AG04450 (cell line): ENCODE data around the gene EBF3. TPM values are rescaled to one million over a fixed set of nuclear protein-coding genes. Genes with fewer than 3 reads are reported as not detected.

Experiments
- CTCF ChIA-PET: fragments of 300-600, 350-600 bp; formaldehyde crosslinking; extraction: SDS; loops from one replicate; lab custom pipeline; 2022; ENCODE audit warnings: antibody characterized with exemption, inconsistent platforms; lab: Charles Lee
- POLR2A ChIA-PET: fragments of 350-600 bp; formaldehyde crosslinking; extraction: SDS; loops from one replicate; lab custom pipeline; 2021; ENCODE audit warnings: antibody characterized with exemption, inconsistent platforms; lab: Yijun Ruan, JAX
- DNase-seq: peaks from one replicate; pipeline ENCODE4 v3.0.0-alpha.2; 2011; ENCODE audit warnings: low read depth, low spot score
- H3K27ac ChIP-seq: one replicate; pipeline ENCODE4 v1.5.1; 2012; ENCODE audit warnings: low read depth, low read length, control low read depth
- H3K27me3 ChIP-seq: one replicate; pipeline ENCODE4 v1.6.0; 2012; ENCODE audit warnings: low read length; ENCODE audit not compliant: control insufficient read depth, insufficient read depth
- H3K4me3 ChIP-seq: 2 replicates; pipeline ENCODE4 v1.5.1; 2011; ENCODE audit warnings: mild to moderate bottlenecking, low read depth, low read length, control low read depth
- H3K9me3 ChIP-seq: 2 replicates; pipeline ENCODE4 v1.5.1; 2012; ENCODE audit warnings: low read length; ENCODE audit not compliant: control insufficient read depth, insufficient read depth
- polyA plus RNA-seq: library from polyadenylated mRNA; depleted of rRNA; stranded (reverse); fragments of >200 nt; gene quantifications from 2 replicates; pipeline ENCODE4 v1.2.3, GENCODE V29; 2011
- TF ChIP-seq, protein P1 (sequence below): IDR thresholded peaks from 2 replicates; pipeline ENCODE4 v1.5.1; 2011; ENCODE audit warnings: low read depth, low read length, control low read depth, inconsistent platforms

Gene EBF3
- polyA plus RNA-seq, 1 experiment: 0.01 TPM

DNA sequence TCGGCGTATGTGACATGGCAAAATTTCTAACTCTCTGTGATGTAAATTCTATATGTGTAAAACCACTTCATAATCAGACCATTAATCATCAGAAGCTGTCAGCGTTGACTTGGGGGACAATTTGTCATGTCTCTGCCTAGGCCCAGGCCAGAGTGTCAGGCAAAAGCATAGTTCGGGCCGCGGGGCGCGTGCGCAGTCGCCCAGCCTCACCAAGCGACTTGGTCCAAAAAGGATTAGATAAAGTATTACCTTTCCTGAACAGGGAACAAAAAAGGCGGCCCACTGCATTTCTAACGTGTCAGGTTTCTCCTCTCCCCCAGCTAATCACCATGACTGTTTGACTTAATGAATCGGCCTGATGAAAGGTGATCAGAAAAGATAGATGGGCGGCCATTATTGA, 114.2 kb downstream of the EBF3 start:
- no peak for DNase-seq
- POLR2A ChIA-PET: no interaction called here
- CTCF ChIA-PET: no interaction called here
- Histone ChIP-seq H3K9me3 (peaks cover 39% of the 10 kb centered on the region), H3K27me3 (no peaks in the 10 kb centered on the region), H3K27ac (no peak overlapping the region), H3K4me3 (no peak overlapping the region)
- TF ChIP-seq, protein P1, sequence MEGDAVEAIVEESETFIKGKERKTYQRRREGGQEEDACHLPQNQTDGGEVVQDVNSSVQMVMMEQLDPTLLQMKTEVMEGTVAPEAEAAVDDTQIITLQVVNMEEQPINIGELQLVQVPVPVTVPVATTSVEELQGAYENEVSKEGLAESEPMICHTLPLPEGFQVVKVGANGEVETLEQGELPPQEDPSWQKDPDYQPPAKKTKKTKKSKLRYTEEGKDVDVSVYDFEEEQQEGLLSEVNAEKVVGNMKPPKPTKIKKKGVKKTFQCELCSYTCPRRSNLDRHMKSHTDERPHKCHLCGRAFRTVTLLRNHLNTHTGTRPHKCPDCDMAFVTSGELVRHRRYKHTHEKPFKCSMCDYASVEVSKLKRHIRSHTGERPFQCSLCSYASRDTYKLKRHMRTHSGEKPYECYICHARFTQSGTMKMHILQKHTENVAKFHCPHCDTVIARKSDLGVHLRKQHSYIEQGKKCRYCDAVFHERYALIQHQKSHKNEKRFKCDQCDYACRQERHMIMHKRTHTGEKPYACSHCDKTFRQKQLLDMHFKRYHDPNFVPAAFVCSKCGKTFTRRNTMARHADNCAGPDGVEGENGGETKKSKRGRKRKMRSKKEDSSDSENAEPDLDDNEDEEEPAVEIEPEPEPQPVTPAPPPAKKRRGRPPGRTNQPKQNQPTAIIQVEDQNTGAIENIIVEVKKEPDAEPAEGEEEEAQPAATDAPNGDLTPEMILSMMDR: no peak

DNA sequence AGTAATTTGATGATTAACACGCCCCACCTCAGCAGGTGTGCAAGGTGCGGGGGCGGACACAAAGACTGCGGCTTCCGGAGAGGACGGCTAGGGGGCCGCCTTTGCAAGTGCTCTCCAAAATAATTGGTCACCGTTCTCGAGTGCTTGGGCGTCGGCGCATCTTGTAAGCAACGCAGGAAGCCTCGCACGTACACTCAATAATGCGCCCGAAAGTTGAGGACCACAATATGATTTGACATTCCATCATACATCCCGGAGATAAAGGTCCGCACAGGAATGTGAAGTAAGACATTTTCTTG, 114.7 kb downstream of the EBF3 start:
- Histone ChIP-seq H3K9me3 (peaks cover 38% of the 10 kb centered on the region), H3K27ac (no peak overlapping the region), H3K4me3 (no peak overlapping the region), H3K27me3 (no peaks in the 10 kb centered on the region)
- TF ChIP-seq, protein P1: no peak
- ChIA-PET CTCF (no interaction called here), POLR2A (no interaction called here)
- DNase-seq: no peak

DNA sequence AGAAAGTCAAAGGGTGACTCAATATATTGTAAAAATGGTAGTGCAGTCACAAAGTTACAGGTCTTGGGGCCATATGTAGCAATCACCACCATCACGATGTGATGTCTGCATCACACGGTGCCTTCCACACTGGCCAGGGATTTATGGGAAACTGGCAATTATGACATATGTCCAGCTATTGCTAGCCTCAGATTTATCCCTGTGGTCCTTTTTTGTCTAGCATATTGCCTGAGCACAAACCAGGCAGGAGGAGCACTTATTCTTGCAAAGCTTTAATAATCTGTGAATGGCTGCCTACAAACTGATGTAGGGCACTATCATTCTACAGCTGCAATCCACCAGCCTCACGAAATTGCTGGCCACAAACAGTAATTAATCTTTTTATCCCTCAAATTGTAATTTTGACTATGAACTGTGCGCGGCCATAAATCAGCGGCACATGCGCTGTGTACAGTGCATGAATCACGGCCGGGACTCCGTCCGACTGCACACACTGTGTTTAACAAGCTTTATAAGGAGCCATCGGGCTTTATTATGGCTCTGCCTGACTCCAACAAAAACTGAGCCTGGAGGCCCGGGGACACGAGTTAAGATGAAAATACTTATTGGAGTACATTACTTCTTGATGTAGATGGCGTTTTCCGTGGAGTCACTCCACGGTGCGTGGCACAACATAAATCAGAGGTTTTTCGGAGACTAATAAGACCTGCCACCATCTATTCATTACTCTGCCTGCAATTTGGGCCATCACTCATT, 115.2 kb downstream of the EBF3 start:
- no peak for DNase-seq
- Histone ChIP-seq H3K27ac (no peak overlapping the region), H3K4me3 (no peak overlapping the region), H3K9me3 (peaks cover 43% of the 10 kb centered on the region), H3K27me3 (no peaks in the 10 kb centered on the region)
- TF ChIP-seq, protein P1: no peak
- ChIA-PET CTCF (no interaction called here), POLR2A (no interaction called here)

DNA sequence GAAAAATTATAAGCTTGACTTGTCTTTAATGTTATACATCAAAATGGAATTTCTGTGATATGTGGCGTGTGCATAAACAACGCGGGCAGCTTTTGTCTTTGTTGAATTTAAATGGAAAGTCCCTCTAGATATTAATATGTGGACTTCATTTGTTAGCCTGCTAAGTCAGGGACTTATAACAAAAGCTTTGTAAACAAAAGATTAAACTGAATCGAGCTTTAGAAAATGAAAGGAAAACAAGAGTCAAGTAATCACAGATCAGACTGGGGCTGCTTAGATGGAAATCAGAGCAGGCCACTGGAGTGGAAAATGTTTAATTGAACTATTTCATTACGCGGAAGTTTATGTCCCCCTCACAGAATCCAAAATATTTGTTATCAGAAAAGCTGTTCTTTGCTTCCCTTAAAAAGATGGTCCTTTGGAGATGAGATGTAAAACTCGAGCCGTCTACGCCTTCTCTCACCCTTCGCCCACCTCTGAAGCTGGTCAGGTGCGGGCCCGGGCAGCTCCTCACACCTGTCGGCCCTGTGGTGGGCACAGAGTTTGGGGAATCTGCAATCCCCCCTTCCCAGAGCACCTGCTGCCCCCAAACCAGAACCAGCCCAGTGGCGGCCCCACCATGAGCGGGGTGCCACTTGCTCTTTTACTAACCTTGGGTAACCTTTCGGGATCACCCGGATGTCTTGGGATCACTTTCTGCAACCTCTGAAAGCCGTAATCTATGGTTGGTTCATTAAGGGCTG, 116.2 kb downstream of the EBF3 start:
- ChIA-PET CTCF (no interaction called here), POLR2A (no interaction called here)
- DNase-seq: no peak
- Histone ChIP-seq H3K27me3 (no peaks in the 10 kb centered on the region), H3K9me3 (peaks cover 48% of the 10 kb centered on the region), H3K27ac (no peak overlapping the region), H3K4me3 (no peak overlapping the region)
- TF ChIP-seq, protein P1: no peak

DNA sequence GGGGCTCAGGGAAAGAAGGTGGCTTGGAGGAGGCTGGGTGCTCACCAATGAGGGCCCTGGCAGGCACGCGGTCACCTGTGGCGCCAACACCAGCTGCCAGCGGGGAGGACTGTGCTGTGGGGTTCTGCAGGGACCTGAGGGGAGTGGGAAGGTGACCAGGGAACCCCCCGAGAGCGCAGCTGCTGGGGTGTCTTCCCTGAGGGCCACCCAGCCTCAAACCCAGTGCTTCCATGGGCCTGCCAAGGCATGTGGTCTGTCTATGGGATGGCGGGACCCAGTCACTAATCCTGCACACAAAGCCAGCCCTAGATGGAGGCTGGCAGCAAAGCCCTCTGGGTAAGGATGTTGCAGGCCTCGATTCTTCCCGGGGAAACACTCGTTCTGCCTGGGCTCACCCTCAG, 117.1 kb downstream of the EBF3 start:
- TF ChIP-seq, protein P1: no peak
- no peak overlapping the region for H3K27ac ChIP-seq
- ChIA-PET CTCF (no interaction called here), POLR2A (no interaction called here)
- H3K27me3 ChIP-seq: no peaks in the 10 kb centered on the region
- no peak for DNase-seq
- H3K9me3 ChIP-seq: peaks cover 50% of the 10 kb centered on the region
- H3K4me3 ChIP-seq: no peak overlapping the region
